Trophoblast cell (in vitro differentiated cells and primary cell): ENCODE results near the gene ETNPPL.

Experiments used
- DNase-seq, 2 donors: peaks; one replicate each; pipeline ENCODE4 v3.0.0-alpha.2; 2016
- H2AFZ ChIP-seq: 2 replicates; pipeline ENCODE4 v1.6.1; 2013; ENCODE audit warnings: low read length, moderate library complexity, mild to moderate bottlenecking; ENCODE audit not compliant: insufficient read depth, poor library complexity
- H2AK5ac ChIP-seq: 2 replicates; pipeline ENCODE4 v1.6.1; 2013; ENCODE audit warnings: mild to moderate bottlenecking, low read length
- H2BK120ac ChIP-seq: 2 replicates; pipeline ENCODE4 v1.6.1; 2013; ENCODE audit warnings: low read length, mild to moderate bottlenecking, moderate library complexity; ENCODE audit not compliant: insufficient read depth, poor library complexity
- H2BK12ac ChIP-seq: 2 replicates; pipeline ENCODE4 v1.6.1; 2013; ENCODE audit warnings: mild to moderate bottlenecking, low read length, moderate library complexity
- H2BK5ac ChIP-seq: 2 replicates; pipeline ENCODE4 v1.6.1; 2013; ENCODE audit warnings: low read length, low read depth, moderate library complexity, mild to moderate bottlenecking; ENCODE audit not compliant: poor library complexity
- H3K14ac ChIP-seq: 2 replicates; pipeline ENCODE4 v1.6.1; 2013; ENCODE audit warnings: mild to moderate bottlenecking, low read length
- H3K18ac ChIP-seq: 2 replicates; pipeline ENCODE4 v1.6.1; 2013; ENCODE audit warnings: mild to moderate bottlenecking, low read length
- H3K23ac ChIP-seq: 2 replicates; pipeline ENCODE4 v1.6.1; 2013; ENCODE audit warnings: low read length
- H3K27ac ChIP-seq: 2 replicates; pipeline ENCODE4 v1.5.1; 2013; ENCODE audit warnings: low read depth, mild to moderate bottlenecking, inconsistent platforms, low read length, moderate library complexity
- H3K27me3 ChIP-seq: 2 replicates; pipeline ENCODE4 v1.6.1; 2013; ENCODE audit warnings: inconsistent platforms, mild to moderate bottlenecking, low read length, moderate library complexity; ENCODE audit not compliant: insufficient read depth
- H3K36me3 ChIP-seq, 2 experiments: 1 replicate in 1 of 2; 2 replicates in 1 of 2; pipeline ENCODE4 v1.6.1; 2013; ENCODE audit warnings: low read length in 2 of 2, mild to moderate bottlenecking in 2 of 2, moderate library complexity in 1 of 2; ENCODE audit not compliant: insufficient read depth in 2 of 2, control insufficient read depth in 1 of 2
- H3K4ac ChIP-seq: 2 replicates; pipeline ENCODE4 v1.6.1; 2013; ENCODE audit warnings: low read depth, mild to moderate bottlenecking, low read length, moderate library complexity
- H3K4me1 ChIP-seq, 2 experiments: 1 replicate in 1 of 2; 2 replicates in 1 of 2; pipeline ENCODE4 v1.6.1; 2013; ENCODE audit warnings: low read length in 2 of 2, mild to moderate bottlenecking in 2 of 2, moderate library complexity in 1 of 2; ENCODE audit not compliant: insufficient read depth in 2 of 2, control insufficient read depth in 1 of 2
- H3K4me2 ChIP-seq: 2 replicates; pipeline ENCODE4 v1.6.1; 2013; ENCODE audit warnings: inconsistent platforms, mild to moderate bottlenecking, low read length, moderate library complexity
- H3K4me3 ChIP-seq: 2 replicates; pipeline ENCODE4 v1.5.1; 2013; ENCODE audit warnings: mild to moderate bottlenecking, low read depth, low read length, inconsistent platforms
- H3K79me1 ChIP-seq: one replicate; pipeline ENCODE4 v1.6.1; 2013; ENCODE audit warnings: low read length
- H3K79me2 ChIP-seq: 2 replicates; pipeline ENCODE4 v1.6.1; 2013; ENCODE audit warnings: low read length, mild to moderate bottlenecking; ENCODE audit not compliant: control insufficient read depth, insufficient read depth, poor library complexity
- H3K9ac ChIP-seq: 2 replicates; pipeline ENCODE4 v1.6.1; 2013; ENCODE audit warnings: mild to moderate bottlenecking, low read length
- H3K9me3 ChIP-seq: 2 replicates; pipeline ENCODE4 v1.6.1; 2013; ENCODE audit warnings: low read depth, mild to moderate bottlenecking, control low read depth, inconsistent platforms, low read length; ENCODE audit not compliant: insufficient read depth
- H4K12ac ChIP-seq: 2 replicates; pipeline ENCODE4 v1.6.1; 2013; ENCODE audit warnings: low read depth, mild to moderate bottlenecking, low read length, moderate library complexity
- H4K8ac ChIP-seq: 2 replicates; pipeline ENCODE4 v1.6.1; 2013; ENCODE audit warnings: low read depth, mild to moderate bottlenecking, low read length, moderate library complexity
- H4K91ac ChIP-seq: one replicate; pipeline ENCODE4 v1.6.1; 2013; ENCODE audit warnings: low read depth, mild to moderate bottlenecking, low read length, moderate library complexity
- WGBS: extraction: QIAGEN DNeasy Blood & Tissue Kit; methylation state at CpG from one replicate; pipeline ENCODE4 v1.1.7; 2013; ENCODE audit warnings: missing lambda C conversion rate; ENCODE audit not compliant: insufficient read length, insufficient coverage; ENCODE audit errors: extremely low coverage; 5-methylcytosine and 5-hydroxymethylcytosine counted together

The ETNPPL gene

DNA sequence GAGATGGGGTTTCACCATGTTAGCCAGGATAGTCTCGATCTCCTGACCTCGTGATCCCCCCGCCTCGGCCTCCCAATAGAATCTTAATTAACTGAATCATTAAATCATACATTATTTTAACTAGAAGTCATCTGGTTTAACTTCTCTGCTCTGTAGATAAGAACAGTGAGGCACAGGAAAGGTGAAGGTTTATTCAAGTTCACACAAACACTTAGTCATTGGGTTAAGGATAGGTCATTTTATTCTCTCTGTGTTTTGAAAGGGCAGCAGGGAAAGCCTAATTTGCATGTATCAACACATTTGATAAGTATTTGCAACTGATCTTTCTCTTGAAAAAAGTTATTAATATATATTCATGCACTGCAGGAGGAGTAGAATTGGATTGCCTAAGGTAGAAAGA, 1.1 kb upstream of the ETNPPL start:
- no peak overlapping the region for H4K91ac ChIP-seq
- no peaks in the 10 kb centered on the region for H3K79me1 ChIP-seq
- H3K4me3 ChIP-seq = no peak overlapping the region
- DNase-seq = no peak
- H3K27ac ChIP-seq = no peak overlapping the region
- H3K4ac ChIP-seq = no peak overlapping the region
- H2BK12ac ChIP-seq = no peak overlapping the region
- H3K4me2 ChIP-seq = no peak overlapping the region
- no peak overlapping the region for H4K12ac ChIP-seq
- no peak overlapping the region for H2BK120ac ChIP-seq
- no peak overlapping the region for H3K9ac ChIP-seq
- no peak overlapping the region for H2BK5ac ChIP-seq
- H3K18ac ChIP-seq = no peak overlapping the region
- H3K79me2 ChIP-seq = no peaks in the 10 kb centered on the region
- H3K9me3 ChIP-seq = no peaks in the 10 kb centered on the region
- no peak overlapping the region for H2AK5ac ChIP-seq
- H3K23ac ChIP-seq = no peak overlapping the region
- H4K8ac ChIP-seq = no peak overlapping the region
- H3K4me1 ChIP-seq = peaks cover 0 to 9% of the 10 kb centered on the region in 2 experiments
- H2AFZ ChIP-seq = no peak overlapping the region
- H3K36me3 ChIP-seq = no peaks in the 10 kb centered on the region
- no peak overlapping the region for H3K14ac ChIP-seq
- no CpG with 5 or more reads among the region's 4 CpGs for WGBS
- peaks cover 16% of the 10 kb centered on the region for H3K27me3 ChIP-seq

DNA sequence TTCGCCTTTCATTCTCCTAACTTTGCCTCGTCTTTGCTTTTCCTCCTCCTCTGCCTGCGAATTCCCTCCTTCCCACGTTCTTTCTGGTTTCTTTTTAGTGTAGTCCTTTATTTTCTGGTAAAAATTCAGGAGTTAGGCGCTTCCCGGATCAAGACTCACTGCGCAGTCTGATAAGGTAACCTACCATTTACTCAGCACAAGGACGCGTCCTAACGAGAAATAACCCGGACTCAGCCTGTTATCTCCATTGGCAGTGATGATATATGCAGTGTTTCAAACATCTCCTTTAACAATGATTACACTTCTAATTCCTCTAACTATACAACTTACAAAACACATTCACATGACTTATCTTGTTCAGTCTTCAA, 357 bp upstream of the ETNPPL start:
- Histone ChIP-seq H2BK5ac (no peak overlapping the region), H4K8ac (no peak overlapping the region), H3K36me3 (no peaks in the 10 kb centered on the region), H3K14ac (no peak overlapping the region), H3K27ac (no peak overlapping the region), H3K4me3 (no peak overlapping the region), H2BK120ac (no peak overlapping the region), H3K27me3 (peaks cover 16% of the 10 kb centered on the region), H3K79me1 (no peaks in the 10 kb centered on the region), H3K23ac (no peak overlapping the region), H2BK12ac (no peak overlapping the region), H4K91ac (no peak overlapping the region), H3K9me3 (no peaks in the 10 kb centered on the region), H2AFZ (no peak overlapping the region), H3K18ac (no peak overlapping the region), H3K79me2 (no peaks in the 10 kb centered on the region), H3K4ac (no peak overlapping the region), H4K12ac (no peak overlapping the region), H2AK5ac (no peak overlapping the region), H3K9ac (no peak overlapping the region), H3K4me1 (peaks cover 0 to 9% of the 10 kb centered on the region in 2 experiments), H3K4me2 (peak overlapping the region; percentile 88)
- no peak for DNase-seq
- WGBS = no CpG with 5 or more reads among the region's 11 CpGs

- Histone ChIP-seq H2AFZ (no peak overlapping the region), H3K4me3 (no peak overlapping the region), H3K9me3 (no peaks in the 10 kb centered on the region), H3K36me3 (no peaks in the 10 kb centered on the region), H2AK5ac (no peak overlapping the region), H3K79me1 (no peaks in the 10 kb centered on the region), H3K79me2 (no peaks in the 10 kb centered on the region), H3K18ac (no peak overlapping the region), H3K4me2 (no peak overlapping the region), H2BK12ac (no peak overlapping the region), H3K23ac (no peak overlapping the region), H4K91ac (no peak overlapping the region), H3K4me1 (peaks cover 0 to 9% of the 10 kb centered on the region in 2 experiments), H3K27me3 (peaks cover 14% of the 10 kb centered on the region), H3K4ac (no peak overlapping the region), H3K9ac (no peak overlapping the region), H3K27ac (no peak overlapping the region), H4K8ac (no peak overlapping the region), H4K12ac (no peak overlapping the region), H3K14ac (no peak overlapping the region), H2BK5ac (no peak overlapping the region), H2BK120ac (no peak overlapping the region)
- DNase-seq = no peak
- WGBS = no CpG with 5 or more reads among the region's 9 CpGs
Observed at GRCh38 chr4:108758498-108758897, 4.4 kb downstream of the ETNPPL start.

GRCh38 chr4:108754327-108754726, 8.5 kb downstream of the ETNPPL start:
- Histone ChIP-seq H3K27me3 (no peaks in the 10 kb centered on the region), H2BK12ac (no peak overlapping the region), H2AK5ac (no peak overlapping the region), H2AFZ (no peak overlapping the region), H3K4ac (no peak overlapping the region), H3K79me1 (no peaks in the 10 kb centered on the region), H3K9ac (no peak overlapping the region), H3K27ac (no peak overlapping the region), H3K4me1 (no peaks in the 10 kb centered on the region), H3K18ac (no peak overlapping the region), H2BK120ac (no peak overlapping the region), H4K8ac (no peak overlapping the region), H4K12ac (no peak overlapping the region), H3K14ac (no peak overlapping the region), H3K36me3 (no peaks in the 10 kb centered on the region), H3K4me3 (no peak overlapping the region), H3K4me2 (no peak overlapping the region), H3K9me3 (no peaks in the 10 kb centered on the region), H4K91ac (no peak overlapping the region), H3K23ac (no peak overlapping the region), H3K79me2 (no peaks in the 10 kb centered on the region), H2BK5ac (no peak overlapping the region)
- no peak for DNase-seq
